PC-3 (cell line): ENCODE measurements around the gene MAB21L4. TPM values are rescaled to one million over a fixed set of nuclear protein-coding genes. Genes with fewer than 3 reads are reported as not detected.

Experiments
- ATAC-seq: fragments of 200-7000 bp; cut with Tn5 transposase; 2 replicates; pipeline ENCODE4 v1.9.1; 2020; ENCODE audit warnings: mild to moderate bottlenecking, moderate library complexity
- BruUV-seq: library from RNA; stranded (reverse); fragments of 400-500 nt; replicated peaks from 2 replicates; lab custom pipeline; 2021; lab: Mats Ljungman, UMichigan
- CTCF ChIA-PET: fragments of 300-600 bp; sonication (Branson Sonifier 250); formaldehyde crosslinking; loops from one replicate; lab custom pipeline; 2022; ENCODE audit warnings: antibody characterized with exemption; lab: Charles Lee
- POLR2A ChIA-PET: fragments of 300-600 bp; sonication (Branson Sonifier 250); formaldehyde crosslinking; loops from one replicate; lab custom pipeline; 2022; ENCODE audit warnings: antibody characterized with exemption; ENCODE audit not compliant: unreplicated experiment; lab: Charles Lee
- DNase-seq: peaks from one replicate; pipeline ENCODE4 v3.0.0-alpha.2; 2015
- H2AFZ ChIP-seq: fragments of 300-600 bp; sonication (generic); 2 replicates; pipeline ENCODE4 v1.6.0; 2016; ENCODE audit warnings: antibody characterized with exemption, low read length
- H3F3A ChIP-seq: fragments of 300-600 bp; sonication (generic); one replicate; pipeline ENCODE4 v1.6.0; 2017; ENCODE audit warnings: antibody characterized with exemption, low read length, control low read depth, mild to moderate bottlenecking; ENCODE audit not compliant: unreplicated experiment
- H3K27ac ChIP-seq: fragments of 300-600 bp; sonication (generic); 2 replicates; pipeline ENCODE4 v1.5.1; 2016; ENCODE audit warnings: mild to moderate bottlenecking, low read length
- H3K27me3 ChIP-seq: fragments of 300-600 bp; sonication (generic); 2 replicates; pipeline ENCODE4 v1.6.1; 2016; ENCODE audit warnings: low read length, mixed read lengths
- H3K36me3 ChIP-seq: fragments of 300-600 bp; sonication (generic); 2 replicates; pipeline ENCODE4 v1.6.1; 2016; ENCODE audit warnings: low read depth, mixed run types, low read length, mixed read lengths
- H3K4me1 ChIP-seq: fragments of 300-600 bp; sonication (generic); 2 replicates; pipeline ENCODE4 v1.5.1; 2016; ENCODE audit warnings: low read length; ENCODE audit not compliant: insufficient read depth
- H3K4me2 ChIP-seq: fragments of 300-600 bp; sonication (generic); 2 replicates; pipeline ENCODE4 v1.6.0; 2016; ENCODE audit warnings: low read length
- H3K4me3 ChIP-seq: fragments of 300-600 bp; sonication (generic); 2 replicates; pipeline ENCODE4 v1.5.1; 2016; ENCODE audit warnings: mild to moderate bottlenecking, low read length, mixed read lengths
- H3K79me2 ChIP-seq: fragments of 300-600 bp; sonication (generic); 2 replicates; pipeline ENCODE4 v1.6.1; 2017; ENCODE audit warnings: low read length, mixed read lengths
- H3K9ac ChIP-seq: fragments of 300-600 bp; sonication (generic); 2 replicates; pipeline ENCODE4 v1.6.0; 2016; ENCODE audit warnings: mild to moderate bottlenecking, low read length
- H3K9me2 ChIP-seq: fragments of 300-600 bp; sonication (generic); replicated peaks from 2 replicates; pipeline ENCODE4 v1.6.1; 2016; ENCODE audit warnings: mixed run types, low read length, mixed read lengths
- H3K9me3 ChIP-seq: fragments of 300-600 bp; sonication (generic); 2 replicates; pipeline ENCODE4 v1.6.1; 2016; ENCODE audit warnings: low read length, mixed read lengths
- H4K20me1 ChIP-seq: fragments of 300-600 bp; sonication (generic); 2 replicates; pipeline ENCODE4 v1.6.1; 2016; ENCODE audit warnings: low read length, mixed read lengths
- CTCF ChIP-seq: fragments of 300-600 bp; sonication (generic); conservative IDR thresholded peaks from 2 replicates; pipeline ENCODE4 v1.5.1; 2017; ENCODE audit warnings: antibody characterized with exemption, low read depth, mild to moderate bottlenecking, low read length
- EZH2 ChIP-seq: fragments of 300-600 bp; sonication (generic); IDR thresholded peaks from one replicate; pipeline ENCODE4 v1.6.1; 2017; ENCODE audit warnings: antibody characterized with exemption, mild to moderate bottlenecking, low read length; ENCODE audit not compliant: unreplicated experiment
- EZH2phosphoT487 ChIP-seq: fragments of 300-600 bp; sonication (generic); IDR thresholded peaks from 2 replicates; pipeline ENCODE4 v1.6.1; 2018; ENCODE audit warnings: mild to moderate bottlenecking, antibody characterized with exemption, low read length, borderline replicate concordance
- intact Hi-C: fragments of 100-400 bp; cut with micrococcal nuclease; formaldehyde crosslinking; loops from 2 replicates; pipeline ENCODE4 v1.9.0; 2023
- total RNA-seq: library from RNA; depleted of rRNA; stranded (reverse); fragments of >200 nt; gene quantifications from 2 replicates; pipeline ENCODE4 v1.2.3, GENCODE V29; 2014

Gene MAB21L4
- total RNA-seq, 1 experiment from 2014 or later = 1.0 TPM

GRCh38 chr2:240911641-240912265 lies 15.8 kb upstream of the MAB21L4 start:
- H3K27ac ChIP-seq = no peak overlapping the region
- no peak overlapping the region for H3K9ac ChIP-seq
- no peaks in the 10 kb centered on the region for H3F3A ChIP-seq
- no peaks in the 10 kb centered on the region for H3K36me3 ChIP-seq
- no peak overlapping the region for H3K4me3 ChIP-seq
- H2AFZ ChIP-seq = no peak overlapping the region
- H3K9me2 ChIP-seq = no peaks in the 10 kb centered on the region
- no peak for TF ChIP-seq EZH2phosphoT487
- TF ChIP-seq EZH2 = no peak
- no peak for TF ChIP-seq CTCF
- intact Hi-C loops = loop anchor here (10.0 kb wide), 2 partner anchors 83 to 313 kb away; partner anchors contain the start of gene SNED1
- no peaks in the 10 kb centered on the region for H4K20me1 ChIP-seq
- no peaks in the 10 kb centered on the region for H3K27me3 ChIP-seq
- H3K4me1 ChIP-seq = peaks cover 12% of the 10 kb centered on the region
- DNase-seq (peak; percentile 38), ATAC-seq (no peak)
- no peak overlapping the region for H3K4me2 ChIP-seq
- H3K9me3 ChIP-seq = no peaks in the 10 kb centered on the region
- no TSS peak for BruUV-seq
- ChIA-PET POLR2A (no interaction called here), CTCF (no interaction called here)
- H3K79me2 ChIP-seq = no peaks in the 10 kb centered on the region

- no peaks in the 10 kb centered on the region for H3K9me2 ChIP-seq
- H4K20me1 ChIP-seq = no peaks in the 10 kb centered on the region
- ATAC-seq (no peak), DNase-seq (no peak)
- no peak overlapping the region for H3K9ac ChIP-seq
- ChIA-PET CTCF (no interaction called here), POLR2A (no interaction called here)
- H3K4me2 ChIP-seq = no peak overlapping the region
- H3F3A ChIP-seq = no peaks in the 10 kb centered on the region
- no TSS peak for BruUV-seq
- H3K36me3 ChIP-seq = no peaks in the 10 kb centered on the region
- H3K9me3 ChIP-seq = no peaks in the 10 kb centered on the region
- no peak for TF ChIP-seq EZH2phosphoT487
- TF ChIP-seq CTCF = no peak
- no peak for TF ChIP-seq EZH2
- intact Hi-C loops = no loop called here
- no peak overlapping the region for H3K4me3 ChIP-seq
- H2AFZ ChIP-seq = no peak overlapping the region
- no peak overlapping the region for H3K27ac ChIP-seq
- H3K27me3 ChIP-seq = no peaks in the 10 kb centered on the region
- no peaks in the 10 kb centered on the region for H3K79me2 ChIP-seq
- peaks cover 12% of the 10 kb centered on the region for H3K4me1 ChIP-seq
Measured at GRCh38 chr2:240909216-240909974, 13.4 kb upstream of the MAB21L4 start.
